ENCODE results near the gene PTGFRN.
"Not testable (repeated sequence)": the region's sequence is repeated elsewhere in the genome, so short reads cannot be mapped to it uniquely, and the experiment has no call there.

PTGFRN gene

DNA sequence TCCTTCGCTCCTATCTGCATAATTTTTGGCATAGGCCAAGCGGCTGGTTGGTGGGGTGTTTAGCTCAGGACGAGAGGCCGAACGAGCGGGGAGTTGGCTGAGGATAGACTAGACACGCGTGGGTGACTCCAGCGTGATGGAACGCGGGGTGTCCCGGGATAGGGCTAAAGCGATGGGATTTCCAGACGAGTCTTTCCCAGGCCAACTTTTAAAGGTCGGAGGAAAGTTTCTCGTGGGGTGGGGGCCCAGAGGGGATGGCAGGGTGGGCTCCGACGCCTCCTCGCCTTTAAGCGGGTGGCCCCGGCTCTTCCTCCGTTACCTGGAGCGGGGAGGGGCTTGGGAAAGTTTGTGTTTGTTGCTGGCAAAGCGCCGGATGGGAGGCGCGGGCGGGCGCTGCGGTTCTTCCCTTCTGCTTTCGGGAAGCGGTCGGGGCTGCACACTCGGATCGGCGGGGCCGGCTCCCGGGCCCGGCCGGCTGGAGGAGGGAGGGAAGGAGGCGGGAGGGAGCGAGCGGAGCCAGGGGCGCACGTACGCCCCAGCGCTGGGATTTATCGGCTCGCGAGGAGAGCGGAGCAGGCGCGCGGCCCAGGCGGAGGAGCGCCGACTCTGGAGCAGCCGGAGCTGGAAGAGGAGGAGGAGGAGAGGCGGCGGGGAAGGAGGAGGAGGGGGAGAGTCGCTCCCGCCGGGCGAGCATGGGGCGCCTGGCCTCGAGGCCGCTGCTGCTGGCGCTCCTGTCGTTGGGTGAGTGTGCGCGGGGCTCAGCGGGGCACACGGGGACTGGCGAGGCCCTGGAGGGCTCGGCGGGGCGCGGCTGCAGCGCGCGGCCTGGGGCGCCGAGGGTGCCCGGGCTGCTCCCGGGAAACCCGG lies at the start of gene PTGFRN:
Gene PTGFRN (plus strand): TSS at position 405 of the 867 bp plus-strand sequence. CDS start 288 bp downstream, at position 693.
- DNase-seq = peak; percentile 27

DNA sequence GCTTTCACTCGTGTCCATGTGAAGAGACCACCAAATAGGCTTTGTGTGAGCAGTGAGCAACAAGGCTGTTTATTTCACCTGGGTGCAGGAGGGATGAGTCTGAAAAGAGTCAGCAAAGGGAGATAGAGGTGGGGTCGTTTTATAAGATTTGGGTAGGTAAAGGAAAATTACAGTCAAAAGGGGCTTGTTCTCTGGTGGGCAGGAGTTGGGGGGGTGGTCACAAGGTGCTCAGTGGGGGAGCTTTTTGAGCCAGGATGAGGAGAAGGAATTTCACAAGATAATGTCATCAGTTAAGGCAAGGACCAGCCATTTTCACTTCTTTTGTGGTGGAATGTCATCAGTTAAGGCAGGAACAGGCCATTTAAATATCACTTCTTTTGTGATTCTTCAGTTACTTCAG lies 49.5 kb upstream of the PTGFRN start:
- not testable (repeated sequence) for DNase-seq

DNA sequence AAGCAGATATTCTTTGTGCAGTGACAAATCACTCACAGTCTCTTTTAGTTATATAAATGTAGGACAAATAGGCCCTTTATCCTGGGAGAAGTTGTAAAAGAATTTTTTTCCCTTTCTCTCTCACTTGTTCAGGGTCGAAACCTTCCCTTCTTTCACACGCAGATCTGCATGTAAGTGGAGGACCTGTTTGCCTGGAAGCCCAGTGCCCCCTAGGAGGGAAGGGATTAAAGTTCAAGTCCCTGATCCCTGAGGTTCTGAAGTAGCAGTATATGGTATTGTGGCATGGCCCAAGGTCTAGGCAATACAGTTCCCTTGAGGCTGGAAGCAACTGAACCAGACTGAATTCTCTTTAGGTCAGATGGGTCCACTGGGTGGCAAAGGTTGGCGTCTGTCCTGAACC lies 48.6 kb upstream of the PTGFRN start:
- no peak for DNase-seq

DNA sequence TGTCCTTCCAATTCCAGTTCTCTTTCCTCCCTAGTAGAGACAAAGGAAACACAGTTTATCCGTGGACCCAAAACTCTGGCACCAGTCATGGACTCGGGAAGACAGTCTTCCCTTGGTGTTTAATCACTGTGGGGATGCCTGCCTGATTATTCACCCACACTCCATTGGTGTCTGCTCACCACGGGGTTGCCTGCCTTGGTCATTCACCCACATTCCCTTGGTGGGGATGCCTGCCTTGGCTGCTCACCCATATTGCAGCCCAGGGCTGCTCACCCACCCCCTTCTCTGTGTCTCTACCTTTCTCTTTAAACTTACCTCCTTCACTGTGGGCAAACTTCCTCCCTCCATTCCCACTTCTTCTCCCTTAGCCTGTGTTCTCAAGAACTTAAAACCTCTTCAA lies 46.7 kb upstream of the PTGFRN start:
- DNase-seq = not testable (repeated sequence)

DNA sequence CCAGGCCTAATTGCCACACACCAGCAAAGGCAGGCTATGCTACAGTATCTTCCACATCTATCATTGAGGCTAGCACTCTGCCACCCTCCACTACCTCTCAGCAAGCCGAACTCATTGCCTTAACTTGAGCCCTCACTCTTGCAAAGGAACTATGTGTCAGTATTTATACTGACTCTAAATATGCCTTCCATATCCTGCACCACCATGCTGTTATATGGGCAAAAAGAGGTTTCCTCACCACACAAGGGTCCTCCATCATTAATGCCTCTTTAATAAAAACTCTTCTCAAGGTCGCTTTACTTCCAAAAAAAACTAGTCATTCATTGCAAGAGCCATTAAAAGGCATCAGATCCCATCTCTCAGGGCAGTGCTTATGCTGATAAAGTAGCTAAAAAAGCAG lies 43.2 kb upstream of the PTGFRN start:
- not testable (repeated sequence) for DNase-seq

DNA sequence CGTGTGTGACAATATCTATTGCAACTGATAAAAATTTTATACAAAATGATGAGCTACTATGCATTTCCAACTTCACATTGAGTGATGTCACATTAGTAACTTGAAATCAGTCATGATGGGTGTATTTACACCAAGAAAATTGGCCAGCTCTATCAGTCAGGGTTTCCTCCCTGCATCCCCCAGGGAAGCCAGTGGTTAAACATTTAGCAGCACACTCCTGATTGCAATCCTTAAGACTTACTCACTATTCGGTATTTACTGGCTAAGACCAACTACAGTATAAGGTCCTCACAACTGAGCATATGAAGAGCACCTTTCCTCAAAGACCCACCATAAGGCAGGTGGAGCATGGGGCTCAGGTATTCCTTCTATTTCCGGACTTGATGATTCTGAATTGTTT lies 41.3 kb upstream of the PTGFRN start:
- no peak for DNase-seq

DNA sequence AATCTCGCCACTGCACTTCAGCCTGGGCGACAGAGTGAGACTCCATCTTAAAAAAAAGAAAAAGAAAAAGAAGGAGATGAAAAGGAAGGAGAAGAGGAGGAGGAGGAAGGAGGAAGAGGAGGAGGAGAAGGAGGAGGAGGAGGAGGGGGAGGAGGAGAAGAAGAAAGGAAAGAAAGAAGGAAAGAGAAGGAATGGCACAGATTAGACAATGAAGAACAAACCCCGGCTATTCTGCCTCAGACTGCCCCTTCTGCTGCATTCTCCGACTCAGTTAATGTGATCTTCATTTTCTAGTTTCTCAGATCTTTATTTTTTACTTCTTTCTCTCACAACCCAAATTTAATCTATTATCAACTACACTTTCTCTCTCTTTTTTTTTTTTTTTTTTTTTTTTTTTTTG lies 40.1 kb upstream of the PTGFRN start:
- no peak for DNase-seq

DNA sequence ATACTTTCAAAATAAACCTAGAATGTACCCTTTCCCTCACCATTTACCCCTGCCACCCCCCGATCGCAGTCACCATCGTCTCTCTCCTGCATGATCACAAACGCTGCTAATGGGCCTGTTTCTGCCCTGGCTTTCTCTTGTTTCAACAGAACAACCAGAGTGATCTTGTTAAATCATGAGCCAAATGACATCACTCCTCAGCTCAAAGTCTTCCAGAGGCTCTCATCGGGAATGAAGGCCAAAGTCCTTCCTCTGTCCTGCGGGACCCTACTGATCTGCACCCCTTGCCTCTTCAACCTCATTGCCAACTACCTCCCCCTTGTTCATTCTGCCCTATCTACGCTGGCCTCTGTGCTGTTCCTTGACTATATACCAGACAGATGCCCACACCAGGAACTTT lies 39.4 kb upstream of the PTGFRN start:
- DNase-seq = no peak

DNA sequence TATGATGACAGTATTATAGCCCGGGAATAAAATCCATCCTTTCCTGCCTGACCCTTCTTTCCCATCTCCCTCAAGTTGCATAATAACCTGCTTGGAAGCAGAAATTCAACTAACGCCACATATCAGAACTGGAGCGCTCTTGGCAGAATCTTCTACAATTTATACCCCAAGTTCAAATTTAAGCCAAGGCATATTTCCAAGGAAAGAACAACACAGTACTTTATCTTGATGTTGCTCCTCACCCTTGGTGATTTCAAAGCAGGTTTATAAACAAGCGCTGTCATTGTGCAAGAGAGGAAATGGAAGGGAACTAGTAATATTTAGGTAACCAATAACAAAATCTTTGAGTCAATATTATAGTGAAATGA lies 38.0 kb upstream of the PTGFRN start:
- no peak for DNase-seq

DNA sequence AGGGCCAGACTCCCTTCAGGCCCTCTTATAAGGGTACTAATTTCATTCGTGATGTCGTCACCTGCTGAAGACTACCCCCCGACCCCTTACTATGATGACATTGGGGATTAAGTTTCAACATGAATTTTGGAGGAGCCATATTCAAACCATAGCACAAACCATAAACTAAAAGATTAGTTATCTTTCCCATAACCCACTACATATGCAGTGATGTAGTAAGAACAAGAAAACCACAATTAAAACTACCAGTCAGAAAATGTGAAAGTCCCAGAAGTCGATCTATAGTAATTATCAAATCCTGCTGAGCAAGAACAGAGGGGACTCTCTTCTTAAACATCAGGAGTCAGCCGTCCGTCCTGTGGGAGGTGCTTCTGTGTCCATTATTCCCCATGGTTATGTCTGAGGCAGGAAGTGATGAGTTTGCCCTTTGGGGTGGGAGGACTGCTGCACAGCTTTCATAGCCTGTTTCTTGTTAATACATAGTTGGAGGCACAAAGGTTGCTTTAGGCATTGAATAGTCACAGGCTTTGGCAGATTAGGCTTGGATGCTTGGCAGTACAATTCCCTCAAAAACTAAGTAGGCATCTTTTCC lies 35.9 kb upstream of the PTGFRN start:
- DNase-seq = no peak

DNA sequence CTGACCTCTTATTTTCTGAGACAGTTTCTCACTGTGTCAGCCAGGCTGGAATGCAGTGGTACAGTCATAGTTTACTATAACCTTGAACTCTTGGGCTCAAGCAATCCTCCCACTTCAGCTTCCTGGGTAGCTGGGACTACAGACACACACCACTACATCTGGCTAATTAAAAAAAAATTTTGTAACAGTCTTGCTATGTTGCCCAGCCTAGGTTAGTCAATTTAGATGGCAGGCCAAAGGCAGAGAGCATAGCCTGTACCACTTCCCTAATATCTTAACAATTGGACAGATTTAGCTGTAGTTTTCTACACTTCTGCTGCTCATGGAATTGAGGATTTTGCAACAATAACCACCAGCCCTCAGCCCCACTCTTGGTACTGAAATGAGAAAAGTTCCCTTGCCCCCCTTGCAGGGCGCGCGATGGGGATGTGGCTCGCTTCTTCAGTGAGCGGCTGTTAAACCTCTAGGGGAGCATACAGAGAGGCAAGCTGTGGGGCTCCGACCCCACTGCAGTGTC lies 34.9 kb upstream of the PTGFRN start:
- DNase-seq = no peak

DNA sequence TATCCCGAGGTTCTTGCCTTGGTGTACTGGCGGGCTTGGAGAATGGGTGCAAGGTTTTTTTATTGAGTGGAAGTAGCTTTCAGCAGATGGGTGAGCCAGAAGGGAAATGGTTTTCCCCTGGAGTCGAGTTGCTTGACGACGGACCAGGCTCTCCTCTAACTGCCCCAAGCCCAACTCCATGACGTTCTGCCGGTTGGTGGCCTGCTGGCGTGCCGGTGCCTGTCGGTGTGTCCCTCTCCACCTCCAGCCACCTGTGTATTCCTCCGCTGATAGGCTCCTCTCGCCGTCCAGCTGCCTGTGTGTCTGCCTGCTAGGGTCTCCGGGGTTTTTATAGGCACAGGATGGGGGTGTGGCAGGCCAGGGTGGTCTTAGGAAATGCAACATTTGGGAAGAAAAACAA lies 34.3 kb upstream of the PTGFRN start:
- DNase-seq = no peak

DNA sequence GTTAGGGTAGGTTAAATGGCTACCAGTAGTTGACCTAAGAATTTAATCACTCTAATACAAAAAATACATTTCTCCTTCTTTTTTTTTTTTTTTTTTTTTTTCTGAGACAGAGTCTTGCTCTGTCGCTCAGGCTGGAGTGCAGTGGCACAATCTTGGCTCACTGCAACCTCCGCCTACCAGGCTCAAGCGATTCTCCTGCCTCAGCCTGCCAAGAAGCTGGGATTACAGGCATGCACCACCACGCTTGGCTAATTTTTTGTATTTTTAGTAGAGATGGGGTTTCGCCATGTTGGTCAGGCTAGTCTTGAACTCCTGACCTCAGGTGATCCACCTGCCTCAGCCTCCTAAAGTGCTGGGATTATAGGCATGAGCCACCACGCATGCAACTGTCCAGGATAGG lies 33.8 kb upstream of the PTGFRN start:
- DNase-seq = not testable (repeated sequence)

DNA sequence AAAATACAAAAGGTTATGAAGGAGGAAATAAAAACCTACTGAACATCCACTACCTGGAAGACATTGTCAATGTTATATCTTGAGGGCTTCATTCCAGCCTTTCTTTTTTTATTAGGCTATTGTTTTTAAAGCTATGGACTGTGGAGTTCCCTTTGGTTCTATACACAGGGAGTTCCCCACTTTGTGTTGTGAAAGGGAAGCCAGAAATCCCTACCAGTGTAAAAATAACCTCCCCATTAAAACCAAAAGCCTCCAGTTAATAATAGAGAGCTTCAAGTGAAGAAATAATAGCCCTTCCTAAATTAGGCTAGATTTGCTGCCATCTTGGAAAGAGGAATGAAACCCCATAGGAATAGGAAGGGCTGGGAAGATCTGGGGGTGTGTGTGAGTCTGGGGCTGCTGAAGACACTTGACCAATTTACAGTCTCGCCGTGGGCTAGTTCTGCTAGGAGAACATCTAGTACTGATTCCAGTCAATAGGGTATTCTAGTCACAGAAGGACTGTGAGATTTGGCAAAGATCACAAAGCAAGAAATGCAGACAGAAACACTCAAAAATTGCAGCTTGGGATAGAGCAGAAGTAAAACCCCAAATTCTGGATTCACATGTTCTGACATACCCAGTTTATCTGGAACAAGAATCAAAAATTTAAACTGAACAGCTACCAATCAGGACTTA lies 32.4 kb upstream of the PTGFRN start:
- no peak for DNase-seq

DNA sequence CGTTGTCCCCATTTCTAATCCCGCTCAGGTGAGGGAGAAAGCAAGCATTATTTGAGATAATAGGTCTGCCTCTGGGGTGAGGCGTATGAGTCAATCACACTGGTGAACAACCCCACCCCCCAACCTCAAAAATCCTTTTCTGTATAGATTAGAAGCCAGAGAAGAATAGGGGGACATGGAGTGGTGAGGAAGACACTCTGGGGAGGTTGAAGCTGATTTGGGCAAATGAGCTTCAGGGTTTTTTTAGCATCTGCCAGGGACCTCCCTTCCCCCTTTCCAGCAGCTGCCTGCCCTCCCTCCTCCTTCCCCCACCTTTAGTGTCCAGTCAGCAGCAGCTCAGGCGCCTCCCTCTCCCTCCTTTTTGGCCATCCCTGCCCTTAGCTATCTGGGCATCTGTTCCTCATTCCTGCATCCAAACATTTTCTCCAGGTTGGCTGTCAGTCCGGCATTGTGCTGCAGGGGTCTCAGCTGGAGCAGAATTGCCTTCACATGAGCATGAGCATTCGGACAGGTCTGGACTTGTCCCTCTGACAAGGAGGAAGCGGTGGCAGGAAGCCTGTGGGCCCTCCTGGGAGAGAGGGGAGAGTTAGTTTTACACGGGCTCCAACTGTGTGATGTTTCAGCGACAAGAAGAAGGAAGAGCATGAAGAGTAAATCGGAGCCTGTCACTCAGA lies 30.8 kb upstream of the PTGFRN start:
- no peak for DNase-seq

DNA sequence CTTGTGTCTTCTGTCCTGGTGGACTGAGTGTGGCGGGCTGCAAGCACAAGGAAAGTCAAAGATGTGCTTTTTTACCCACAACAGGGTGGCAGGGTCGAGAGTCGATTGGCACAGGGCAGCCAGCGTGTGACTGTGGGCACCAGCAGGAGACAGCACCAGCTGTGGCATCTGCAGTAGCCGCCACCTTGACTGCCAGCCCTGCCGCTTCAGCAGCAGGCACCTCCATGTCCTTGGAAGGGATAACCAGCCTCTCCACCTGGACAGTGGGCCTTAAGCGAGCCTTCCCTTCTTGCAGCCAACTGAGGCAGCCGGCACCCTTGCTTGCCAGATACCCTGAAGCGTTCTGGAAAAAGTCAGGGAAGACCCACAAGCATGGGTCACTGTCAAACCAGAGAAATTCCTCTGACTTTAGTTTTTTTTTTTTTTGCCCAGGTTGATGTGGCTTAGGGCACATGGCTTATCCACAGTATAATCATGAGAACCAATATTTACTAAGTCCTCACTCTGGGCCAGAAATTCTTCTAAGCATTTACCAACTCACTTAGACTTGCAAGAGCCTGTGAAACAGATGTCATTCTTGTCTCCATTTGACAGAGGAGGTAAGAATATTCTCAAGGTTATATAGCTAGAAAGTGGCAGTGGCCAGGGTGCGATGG lies 30.1 kb upstream of the PTGFRN start:
- no peak for DNase-seq

DNA sequence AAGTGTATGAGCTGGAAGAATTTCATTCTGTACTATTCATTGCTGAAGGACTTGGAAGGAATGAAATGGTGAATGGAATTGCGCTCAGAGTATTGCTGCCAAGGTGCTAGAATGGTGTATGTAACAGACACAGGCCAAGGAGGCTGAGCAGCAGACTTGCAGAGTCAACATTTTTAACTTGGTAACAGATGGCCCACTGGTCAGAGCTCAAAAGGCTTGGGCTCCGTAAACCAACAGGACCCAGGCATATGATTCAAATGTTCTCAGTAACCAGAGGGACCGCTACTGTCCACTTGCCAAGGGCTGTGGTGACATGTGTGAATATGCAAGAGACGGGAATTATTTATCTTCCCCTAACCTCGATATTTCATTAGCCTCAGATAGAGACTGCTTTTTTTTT lies 28.8 kb upstream of the PTGFRN start:
- no peak for DNase-seq

DNA sequence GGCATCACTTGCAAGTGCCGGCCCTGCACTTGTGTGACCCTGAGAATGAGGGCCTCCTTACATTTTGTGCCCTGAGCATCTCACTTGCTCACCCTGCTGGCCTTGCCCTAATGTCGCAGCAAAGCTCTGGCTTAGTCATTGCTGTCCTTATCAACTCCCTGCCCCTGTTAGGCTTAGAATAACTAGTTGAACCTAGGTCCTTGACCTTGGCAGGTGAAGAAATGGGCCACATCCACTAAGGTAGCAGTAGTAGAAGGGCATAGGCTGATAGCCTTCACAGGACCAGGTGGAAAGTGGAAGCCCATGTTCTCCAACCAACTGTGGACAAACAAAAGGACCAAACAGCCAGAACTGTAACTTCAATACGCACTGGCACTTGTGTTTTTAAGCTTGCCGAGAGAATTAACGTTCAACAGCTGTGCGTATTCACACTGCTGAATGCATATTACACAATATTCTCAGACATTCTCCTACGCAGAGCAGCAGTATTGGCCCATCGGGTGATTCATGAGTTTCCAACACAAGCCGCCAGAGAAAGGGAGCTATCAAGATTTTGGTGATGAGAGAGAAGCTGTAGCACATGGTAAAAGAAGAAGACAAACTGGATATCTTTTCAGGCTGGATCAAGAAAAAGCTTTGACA lies 27.7 kb upstream of the PTGFRN start:
- no peak for DNase-seq

DNA sequence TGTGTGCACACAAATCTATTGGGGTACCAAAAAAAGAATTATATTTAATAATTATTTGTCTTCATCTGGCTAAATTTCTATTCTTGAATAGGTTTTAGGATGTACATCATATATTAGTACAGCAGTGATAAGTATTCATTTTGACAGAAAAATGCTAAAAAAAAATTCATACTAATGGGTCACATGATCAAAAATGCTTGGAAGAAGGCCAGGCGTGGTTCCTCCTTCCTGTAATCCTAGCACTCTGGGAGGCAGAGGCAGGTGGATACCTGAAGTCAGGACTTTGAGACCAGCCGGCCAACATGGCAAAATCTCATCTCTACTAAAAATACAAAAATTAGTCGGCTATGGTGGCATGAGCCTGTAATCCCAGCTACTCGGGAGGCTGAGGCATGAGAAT lies 26.9 kb upstream of the PTGFRN start:
- DNase-seq = no peak

DNA sequence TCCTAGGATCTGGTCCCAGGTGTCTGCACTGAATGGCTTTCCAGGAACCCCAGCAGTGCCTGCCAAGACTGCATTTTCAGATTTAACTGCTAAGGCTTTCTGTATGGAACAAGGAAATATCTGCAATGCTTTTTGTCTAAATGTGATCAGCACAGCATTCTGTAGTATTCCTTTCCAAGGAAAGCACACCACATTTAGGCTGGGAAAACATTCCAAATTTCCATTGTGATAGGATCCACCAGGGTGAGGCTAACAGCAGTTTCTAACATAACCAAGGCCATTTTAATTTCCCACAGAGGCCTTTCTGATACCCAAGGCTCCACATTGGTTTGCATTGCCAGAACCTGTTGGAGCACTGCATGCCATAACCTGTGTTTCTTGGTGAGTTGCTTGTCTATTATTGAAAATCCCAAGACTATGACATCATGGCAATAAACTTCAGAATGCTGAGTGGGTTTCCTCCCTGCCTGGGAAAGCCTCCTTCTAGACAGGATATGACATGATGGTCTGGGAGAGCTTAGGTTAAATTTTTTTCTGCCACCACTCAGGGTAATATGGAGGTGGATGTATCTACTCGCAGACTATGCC lies 23.3 kb upstream of the PTGFRN start:
- no peak for DNase-seq

DNA sequence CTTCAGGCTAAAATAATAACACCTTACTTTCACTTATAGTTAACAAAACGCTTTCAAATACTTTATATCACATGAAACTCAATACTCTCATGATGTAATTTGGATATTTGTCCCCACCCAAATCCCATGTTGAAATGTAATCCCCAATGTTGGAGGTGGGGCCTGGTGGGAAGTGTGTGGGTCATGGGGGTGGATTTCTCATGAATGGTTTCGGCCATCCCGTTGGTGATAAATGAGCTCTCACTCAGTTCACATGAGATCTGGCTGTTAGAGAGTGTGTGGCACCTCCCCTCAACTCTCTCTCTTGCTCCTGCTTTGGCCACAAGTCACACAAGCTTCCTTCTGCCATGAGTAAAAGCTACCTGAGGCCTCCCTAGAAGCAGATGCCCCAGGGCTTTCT lies 22.5 kb upstream of the PTGFRN start:
- no peak for DNase-seq

DNA sequence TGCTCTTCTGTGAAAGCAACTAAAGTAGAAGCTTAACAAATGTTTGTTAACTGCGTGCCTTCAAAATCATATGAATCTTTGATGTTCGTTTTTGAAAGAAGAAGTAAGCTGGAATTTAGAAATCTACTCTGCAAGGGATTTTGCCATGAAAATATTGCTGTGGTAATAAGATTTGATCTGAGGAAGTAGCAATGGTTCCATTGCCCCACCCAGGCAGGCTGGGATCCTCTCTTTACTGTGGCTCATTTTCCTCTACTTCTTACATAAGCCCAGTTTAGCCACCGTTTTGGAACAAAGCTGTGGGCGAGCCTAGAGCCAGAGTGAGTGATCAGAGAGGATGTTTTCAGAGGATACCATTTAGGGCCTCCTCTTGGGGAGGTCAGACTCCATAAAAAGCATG lies 20.3 kb upstream of the PTGFRN start:
- DNase-seq = no peak
